Esophagus (tissue), 2 donors: ENCODE data around the gene UBR3. TPM values are rescaled to one million over a fixed set of nuclear protein-coding genes. Genes with fewer than 3 reads are reported as not detected.

Experiments
- H3K27ac ChIP-seq, 2 donors: one replicate each; pipeline ENCODE4 v1.5.1; 2013; ENCODE audit warnings: low read depth in 2 of 2, mild to moderate bottlenecking in 2 of 2, inconsistent platforms in 1 of 2, low read length in 1 of 2, moderate library complexity in 1 of 2
- H3K27me3 ChIP-seq, 2 donors: one replicate each; pipeline ENCODE4 v1.6.1; 2013; ENCODE audit warnings: low read length in 2 of 2, control low read depth in 1 of 2, mild to moderate bottlenecking in 1 of 2; ENCODE audit not compliant: insufficient read depth in 2 of 2, control insufficient read depth in 1 of 2
- H3K36me3 ChIP-seq, 2 donors: one replicate each; pipeline ENCODE4 v1.6.1; 2013; ENCODE audit warnings: low read length in 1 of 2; ENCODE audit not compliant: control insufficient read depth in 2 of 2, insufficient read depth in 2 of 2
- H3K4me1 ChIP-seq, 2 donors: one replicate each; pipeline ENCODE4 v1.6.1; 2013; ENCODE audit warnings: low read length in 1 of 2; ENCODE audit not compliant: control insufficient read depth in 2 of 2, insufficient read depth in 2 of 2
- H3K4me3 ChIP-seq, 2 donors: one replicate each; pipeline ENCODE4 v1.5.1; 2013; ENCODE audit warnings: low read length in 2 of 2, mild to moderate bottlenecking in 2 of 2, low read depth in 1 of 2, moderate library complexity in 1 of 2
- H3K9me3 ChIP-seq, 2 donors: one replicate each; pipeline ENCODE4 v1.6.1; 2013; ENCODE audit warnings: mild to moderate bottlenecking in 2 of 2, low read depth in 1 of 2, low read length in 1 of 2, moderate library complexity in 1 of 2; ENCODE audit not compliant: control insufficient read depth in 2 of 2, insufficient read depth in 1 of 2
- WGBS, 2 donors: extraction: QIAGEN DNeasy Blood & Tissue Kit; methylation state at CpG; one replicate each; pipeline ENCODE4 v1.1.7; 2013; 5-methylcytosine and 5-hydroxymethylcytosine counted together
- polyA plus RNA-seq, 2 donors: library from polyadenylated mRNA; stranded (reverse); fragments of 200-250 nt; gene quantifications; one replicate each; pipeline ENCODE4 v1.2.3, GENCODE V29; 2013
- donor health status: healthy with polysubstance abuse.
- donor health status: Bipolar disorder and iron deficiency.

UBR3 gene
- polyA plus RNA-seq, 2 donors = 9.8 TPM

DNA sequence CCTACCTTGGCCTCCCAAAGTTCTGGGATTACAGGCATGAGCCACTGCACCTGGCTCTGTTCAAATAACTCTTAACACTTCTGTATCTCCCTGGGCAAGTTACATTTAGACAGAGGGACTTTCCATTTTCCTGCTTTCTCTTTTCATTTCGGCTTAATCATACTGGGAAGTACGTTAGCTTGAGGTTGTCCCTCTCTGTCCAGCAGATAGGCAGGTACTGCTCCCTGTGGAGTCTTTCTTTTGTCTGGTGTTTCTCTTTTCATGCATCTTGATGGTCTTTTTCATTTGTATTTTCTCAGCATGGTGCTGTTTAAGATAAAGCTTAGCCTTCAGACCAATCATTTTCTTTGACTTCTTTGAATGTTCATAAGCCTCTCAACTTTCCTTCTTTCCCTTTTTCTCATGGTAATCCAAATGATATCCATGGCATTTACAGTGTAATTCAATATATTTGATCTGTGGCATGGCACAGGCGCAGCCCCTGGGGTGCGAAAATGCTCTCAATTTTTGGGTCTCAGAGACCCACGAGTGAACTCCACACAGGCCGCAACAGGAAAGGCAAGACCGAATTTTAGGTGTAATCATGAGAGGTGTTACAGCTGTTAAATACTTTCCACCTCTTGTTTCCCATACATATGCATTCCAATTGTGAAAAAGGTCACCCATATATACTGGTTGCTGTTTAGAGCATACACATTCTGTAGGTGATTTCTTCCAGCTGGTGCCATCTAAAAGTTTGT is 250.7 kb downstream of the UBR3 start:
- no peaks in the 10 kb centered on the region for H3K4me1 ChIP-seq
- no peaks in the 10 kb centered on the region for H3K36me3 ChIP-seq
- WGBS, 2 donors = 83% methylated on average over 7 of the region's 7 CpGs
- no peaks in the 10 kb centered on the region for H3K9me3 ChIP-seq
- H3K4me3 ChIP-seq = no peak overlapping the region
- no peaks in the 10 kb centered on the region for H3K27me3 ChIP-seq
- no peak overlapping the region for H3K27ac ChIP-seq

DNA sequence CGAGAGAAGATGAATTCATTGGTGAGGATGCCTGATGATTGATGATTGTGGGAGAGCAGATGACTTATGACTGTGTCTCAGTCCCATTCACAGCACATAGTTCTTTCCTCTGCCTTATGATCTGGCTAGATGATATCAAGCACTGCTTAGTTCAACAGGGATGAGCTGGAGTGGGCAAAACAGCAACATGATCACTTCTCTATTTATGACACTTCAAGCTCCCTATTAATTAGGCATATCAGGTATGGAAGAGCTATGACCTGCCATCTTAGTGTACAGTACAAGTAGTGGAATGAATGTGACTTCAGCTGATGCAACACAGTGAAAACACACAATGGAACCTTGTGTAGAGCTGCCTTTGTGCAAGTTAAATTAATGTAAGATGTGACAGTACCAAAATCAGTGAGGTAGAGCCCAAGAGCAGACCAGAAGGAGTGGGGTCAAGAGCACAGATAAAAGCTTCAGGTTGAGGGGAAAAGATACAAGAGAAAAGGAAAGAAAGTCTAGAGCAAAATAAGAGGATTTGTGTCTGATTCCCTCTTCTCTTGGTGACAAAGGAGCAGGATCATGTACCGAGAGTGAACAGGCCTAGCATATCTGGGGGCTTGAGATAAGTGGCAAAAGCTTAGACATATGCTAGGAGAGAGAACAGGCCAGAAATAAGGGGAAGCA is 257.7 kb downstream of the UBR3 start:
- no peak overlapping the region for H3K27ac ChIP-seq
- no peaks in the 10 kb centered on the region for H3K27me3 ChIP-seq
- whole genome bisulfite sequencing, 2 donors = 96 to 100% methylated on average over 2 of the region's 2 CpGs
- no peak overlapping the region for H3K4me3 ChIP-seq
- H3K4me1 ChIP-seq = no peaks in the 10 kb centered on the region
- no peaks in the 10 kb centered on the region for H3K36me3 ChIP-seq
- no peaks in the 10 kb centered on the region for H3K9me3 ChIP-seq

DNA sequence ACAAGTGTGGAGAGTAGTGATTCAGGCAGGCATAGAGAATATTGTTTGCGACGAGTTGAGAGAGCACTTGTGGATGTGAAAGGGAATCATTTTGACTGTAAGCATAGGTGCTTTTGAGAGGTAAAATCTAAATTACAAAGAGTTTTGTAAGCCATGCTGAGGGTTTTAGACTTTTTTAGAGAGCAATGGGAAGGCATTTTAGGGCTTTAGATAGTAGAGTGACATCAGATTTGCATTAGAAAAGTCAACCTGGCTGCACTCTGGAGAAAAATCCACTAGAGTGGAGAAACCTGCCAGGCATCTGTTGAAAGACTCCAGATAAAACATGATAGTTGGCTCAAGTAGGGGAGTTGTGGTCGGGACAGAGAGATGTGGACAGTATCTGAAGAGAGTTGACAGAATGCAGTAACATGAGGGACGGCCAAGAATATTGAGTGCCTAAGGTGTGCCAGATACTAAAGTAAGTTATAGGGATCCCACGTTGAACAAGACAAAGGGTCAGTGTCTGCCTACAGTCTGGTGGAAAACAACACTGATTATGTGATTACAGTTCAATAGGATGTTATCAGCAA is 258.9 kb downstream of the UBR3 start:
- H3K27ac ChIP-seq = no peak overlapping the region
- WGBS, 2 donors = 84 to 85% methylated on average over 5 of the region's 5 CpGs
- no peaks in the 10 kb centered on the region for H3K9me3 ChIP-seq
- no peak overlapping the region for H3K4me3 ChIP-seq
- no peaks in the 10 kb centered on the region for H3K27me3 ChIP-seq
- no peaks in the 10 kb centered on the region for H3K36me3 ChIP-seq
- no peaks in the 10 kb centered on the region for H3K4me1 ChIP-seq

DNA sequence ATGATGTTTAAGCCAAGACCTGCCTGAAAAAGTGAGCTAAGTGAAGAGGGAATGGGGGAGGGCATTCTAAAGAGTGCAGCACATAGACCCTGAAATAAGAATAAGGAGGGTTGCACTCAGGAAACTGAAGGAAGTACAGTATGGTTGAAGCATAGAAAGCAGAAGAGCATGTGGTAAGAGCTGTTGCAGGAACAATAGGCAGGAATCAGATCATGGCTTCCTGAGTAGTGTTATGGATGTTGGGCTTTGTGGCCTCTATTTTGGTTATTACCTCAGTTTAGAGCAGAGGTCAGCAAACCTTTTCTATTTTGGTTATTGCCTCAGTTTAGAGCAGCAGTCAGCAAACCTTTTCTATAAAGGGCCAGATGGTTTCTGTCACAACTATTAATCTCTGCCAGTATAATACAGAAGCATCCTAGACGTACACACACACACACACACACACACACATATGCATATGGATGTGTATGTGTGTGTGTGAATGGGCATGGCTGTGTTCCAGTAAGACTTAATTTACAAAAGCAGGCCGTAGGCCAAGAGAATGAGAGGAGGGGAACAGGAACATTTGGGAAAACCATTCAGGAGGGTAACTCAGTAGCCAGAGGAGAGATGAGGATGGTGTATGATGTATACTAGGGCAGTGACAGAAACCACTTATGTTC is 259.6 kb downstream of the UBR3 start:
- 75 to 80% methylated on average over 2 of the region's 2 CpGs for WGBS, 2 donors
- Histone ChIP-seq H3K4me1 (no peaks in the 10 kb centered on the region), H3K36me3 (no peaks in the 10 kb centered on the region), H3K27me3 (no peaks in the 10 kb centered on the region), H3K4me3 (no peak overlapping the region), H3K27ac (no peak overlapping the region), H3K9me3 (no peaks in the 10 kb centered on the region)

DNA sequence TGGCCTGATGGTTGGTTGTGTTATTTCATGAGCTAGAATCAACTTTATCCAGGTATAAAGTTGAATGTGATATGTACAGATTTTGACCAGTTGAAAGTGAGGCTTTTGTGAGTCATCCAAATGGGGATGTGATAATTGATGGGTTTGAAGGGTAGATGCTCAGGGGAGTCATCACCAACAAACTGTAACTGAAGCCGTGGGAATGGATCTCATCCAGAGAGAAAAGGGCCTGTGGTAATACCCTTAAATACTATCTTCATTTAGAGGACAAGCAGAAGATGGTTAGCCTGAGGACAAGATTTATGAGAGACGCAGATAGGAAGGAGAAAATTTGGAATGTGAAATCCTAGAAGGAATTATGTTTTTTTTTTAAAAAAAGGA is 260.1 kb downstream of the UBR3 start:
- H3K27me3 ChIP-seq = no peaks in the 10 kb centered on the region
- H3K4me3 ChIP-seq = no peak overlapping the region
- 86 to 87% methylated on average over 2 of the region's 2 CpGs for WGBS, 2 donors

DNA sequence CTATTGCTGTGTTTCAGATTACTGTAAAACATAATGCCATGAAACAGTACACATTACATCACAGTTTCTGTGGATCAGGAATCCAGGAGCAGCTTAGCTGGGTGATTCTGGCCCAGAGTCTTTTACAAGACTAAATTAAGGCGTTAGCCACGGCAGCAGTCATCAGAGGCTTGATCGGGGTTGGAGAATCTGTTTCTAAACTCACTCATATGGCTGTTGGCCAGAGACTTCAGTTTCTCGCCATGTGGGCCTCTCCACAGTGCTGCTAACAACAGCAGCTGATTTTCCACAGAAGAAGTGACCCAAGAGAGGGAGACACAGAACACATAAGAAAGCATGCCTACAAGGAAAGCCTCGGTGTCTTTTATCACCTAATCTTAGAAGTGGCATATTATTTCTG is 261.5 kb downstream of the UBR3 start:
- no peaks in the 10 kb centered on the region for H3K4me1 ChIP-seq
- H3K36me3 ChIP-seq = no peaks in the 10 kb centered on the region
- no peak overlapping the region for H3K4me3 ChIP-seq
- no peaks in the 10 kb centered on the region for H3K9me3 ChIP-seq
- no peaks in the 10 kb centered on the region for H3K27me3 ChIP-seq
- H3K27ac ChIP-seq = no peak overlapping the region
- WGBS, 2 donors = 70 to 78% methylated on average over 5 of the region's 5 CpGs

More for the DNA sequence above, 260.1 kb downstream of the UBR3 start:
- no peaks in the 10 kb centered on the region for H3K36me3 ChIP-seq
- no peaks in the 10 kb centered on the region for H3K9me3 ChIP-seq
- no peak overlapping the region for H3K27ac ChIP-seq
- H3K4me1 ChIP-seq = no peaks in the 10 kb centered on the region

DNA sequence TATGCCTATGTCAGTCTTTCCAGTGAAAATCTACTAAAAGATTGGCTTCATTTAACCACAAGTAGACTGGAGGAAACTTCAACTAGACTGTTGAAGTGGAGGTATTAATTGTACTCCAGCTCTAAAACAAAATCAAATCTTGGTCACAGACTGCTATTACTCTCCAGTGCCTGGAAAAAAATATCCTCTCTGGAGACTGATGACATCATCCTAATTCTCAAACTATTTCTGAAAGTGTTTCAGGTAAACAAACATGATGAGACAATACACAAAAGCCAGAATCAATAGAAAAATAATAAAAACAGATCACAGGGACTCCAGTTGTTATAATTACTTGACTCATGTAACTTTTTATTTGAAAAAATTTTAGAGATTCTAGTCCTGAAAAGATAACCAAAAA is 263.0 kb downstream of the UBR3 start:
- H3K27ac ChIP-seq = no peak overlapping the region
- H3K9me3 ChIP-seq = no peaks in the 10 kb centered on the region
- no peaks in the 10 kb centered on the region for H3K36me3 ChIP-seq
- no peaks in the 10 kb centered on the region for H3K27me3 ChIP-seq
- H3K4me1 ChIP-seq = no peaks in the 10 kb centered on the region
- H3K4me3 ChIP-seq = no peak overlapping the region

DNA sequence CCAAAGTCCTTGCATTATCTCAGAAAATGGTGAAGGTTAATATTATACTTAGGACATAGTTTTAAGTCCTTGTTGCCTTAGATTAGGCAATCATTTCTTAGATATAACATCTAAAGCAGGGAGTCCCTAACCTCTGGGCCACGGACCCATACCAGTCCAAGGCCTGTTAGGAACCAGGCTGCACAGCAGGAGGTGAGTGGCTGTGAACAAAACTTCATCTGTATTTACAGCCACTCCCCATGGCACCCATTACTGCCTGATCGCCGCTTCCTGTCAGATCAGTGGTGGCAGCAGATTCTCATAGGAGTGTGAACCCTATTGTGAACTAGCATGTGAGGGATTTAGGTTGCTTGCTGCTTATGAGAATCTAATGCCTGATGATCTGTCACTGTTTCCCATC is 264.2 kb downstream of the UBR3 start:
- Histone ChIP-seq H3K36me3 (no peaks in the 10 kb centered on the region), H3K27ac (no peak overlapping the region), H3K27me3 (no peaks in the 10 kb centered on the region), H3K4me1 (no peaks in the 10 kb centered on the region), H3K4me3 (no peak overlapping the region), H3K9me3 (no peaks in the 10 kb centered on the region)
- 86 to 93% methylated on average over 3 of the region's 3 CpGs for WGBS, 2 donors

DNA sequence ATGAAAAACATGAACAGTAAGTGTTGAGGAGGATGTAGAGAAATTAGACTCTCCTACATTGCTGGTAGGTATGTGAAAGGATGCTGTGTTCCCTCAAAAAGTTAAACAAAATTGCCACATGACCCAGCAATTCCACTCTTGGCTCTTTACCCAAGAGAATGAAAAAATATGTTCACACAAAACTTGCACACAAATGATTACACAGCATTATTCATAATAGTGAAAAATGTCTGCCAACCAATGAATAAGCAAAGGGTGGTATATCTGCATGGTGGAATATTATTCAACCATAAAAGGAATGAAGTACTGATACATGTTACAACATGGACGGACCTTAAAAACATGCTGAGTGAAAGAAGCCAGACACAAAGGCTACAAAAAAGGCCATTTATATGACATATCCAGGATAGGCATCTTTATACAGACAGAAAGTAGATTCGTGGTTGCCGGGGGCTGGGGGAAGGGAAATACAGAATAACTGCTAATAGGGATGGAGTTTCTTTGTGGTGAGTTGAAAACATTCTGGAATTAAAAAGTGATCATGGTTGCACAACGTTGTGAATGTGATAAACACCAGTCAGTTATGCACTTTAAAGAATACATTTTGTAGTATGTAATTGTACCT is 265.3 kb downstream of the UBR3 start:
- Histone ChIP-seq H3K27me3 (no peaks in the 10 kb centered on the region), H3K9me3 (no peaks in the 10 kb centered on the region), H3K4me1 (no peaks in the 10 kb centered on the region), H3K27ac (no peak overlapping the region), H3K36me3 (no peaks in the 10 kb centered on the region), H3K4me3 (no peak overlapping the region)
- 73 to 81% methylated on average over 4 of the region's 4 CpGs for WGBS, 2 donors
